Epithelial cell of proximal tubule (primary cell): Measurements from ENCODE around the gene DTD1. TPM values are rescaled to one million over a fixed set of nuclear protein-coding genes. Genes with fewer than 3 reads are reported as not detected.

Source experiments
- DNase-seq: peaks from one replicate; pipeline ENCODE4 v3.0.0-alpha.2; 2011; ENCODE audit warnings: low read depth
- H3K4me3 ChIP-seq: 2 replicates; pipeline ENCODE4 v1.5.1; 2011; ENCODE audit warnings: low read depth, mild to moderate bottlenecking, low read length
- CTCF ChIP-seq: conservative IDR thresholded peaks from 2 replicates; pipeline ENCODE4 v1.5.1; 2012; ENCODE audit warnings: low read depth, mild to moderate bottlenecking, low read length
- total RNA-seq: library from RNA; depleted of rRNA; stranded (reverse); fragments of >200 nt; gene quantifications from 2 replicates; pipeline ENCODE4 v1.2.3, GENCODE V29; 2015

The DTD1 gene
- total RNA-seq, 1 donor from 2014 or later, result 90.3 TPM

- no peak for DNase-seq
Measured at GRCh38 chr20:18743665-18744440, 156.0 kb downstream of the DTD1 start.

DNA sequence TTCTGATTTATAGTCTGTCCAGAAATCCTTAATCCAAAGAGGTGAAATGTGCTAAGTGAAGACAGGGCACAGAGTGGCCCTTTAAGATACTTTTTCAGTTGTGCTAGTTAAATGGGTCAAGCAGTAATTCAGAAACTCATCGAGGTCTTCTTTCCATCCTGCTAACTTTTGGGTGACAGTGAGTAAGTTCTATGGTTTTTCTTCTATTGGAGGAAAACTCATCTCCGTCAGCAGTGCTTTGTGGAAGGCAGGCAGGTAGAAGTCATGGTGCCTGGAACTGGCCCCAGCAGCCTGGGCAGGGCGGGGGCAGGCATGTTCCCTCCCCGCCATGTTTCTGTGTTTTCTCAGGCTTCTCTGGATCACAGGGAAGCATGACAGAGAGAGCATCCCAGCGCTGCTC is 159.2 kb downstream of the DTD1 start:
- no peak for TF ChIP-seq CTCF
- H3K4me3 ChIP-seq, result no peak overlapping the region

More at GRCh38 chr20:18743665-18744440, 156.0 kb downstream of the DTD1 start:
- H3K4me3 ChIP-seq, result no peak overlapping the region
- no peak for TF ChIP-seq CTCF

GRCh38 chr20:18748987-18749386 is 161.1 kb downstream of the DTD1 start:
- TF ChIP-seq CTCF, result no peak

More for the DNA sequence above, 159.2 kb downstream of the DTD1 start:
- DNase-seq, result no peak

DNA sequence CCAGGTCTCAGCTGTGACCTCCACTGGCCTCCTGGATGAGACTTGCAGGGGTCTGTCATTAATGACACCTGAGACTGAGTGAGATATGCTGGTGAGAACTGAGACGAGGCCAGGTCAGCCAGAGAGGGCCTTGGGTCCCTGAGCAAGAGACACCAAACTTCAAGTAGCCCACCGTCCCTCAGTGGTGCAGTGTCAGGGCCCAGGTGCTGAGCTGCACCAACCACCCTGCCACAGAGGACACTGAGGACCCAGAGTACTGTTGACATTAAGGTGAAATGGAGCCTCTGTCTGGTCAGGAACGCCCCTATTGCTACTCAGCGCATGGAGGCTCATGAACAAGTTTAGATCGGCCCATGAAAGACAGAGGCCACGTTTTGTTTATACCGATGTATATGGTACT is 161.7 kb downstream of the DTD1 start:
- H3K4me3 ChIP-seq, result no peak overlapping the region
- no peak for TF ChIP-seq CTCF
- no peak for DNase-seq

More at GRCh38 chr20:18748987-18749386, 161.1 kb downstream of the DTD1 start:
- no peak overlapping the region for H3K4me3 ChIP-seq
- no peak for DNase-seq

GRCh38 chr20:18750735-18751134 is 162.9 kb downstream of the DTD1 start:
- H3K4me3 ChIP-seq, result no peak overlapping the region
- DNase-seq, result no peak
- no peak for TF ChIP-seq CTCF

GRCh38 chr20:18754030-18754652 is 166.3 kb downstream of the DTD1 start:
- no peak for TF ChIP-seq CTCF
- no peak overlapping the region for H3K4me3 ChIP-seq
- no peak for DNase-seq
